D341Med (cell line): ENCODE measurements around the gene CDRT4.
"Not testable (repeated sequence)": the region's sequence is repeated elsewhere in the genome, so short reads cannot be mapped to it uniquely, and the experiment has no call there.

ENCODE experiments used
- DNase-seq: peaks from one replicate; pipeline ENCODE4 v3.0.0; 2012; ENCODE audit warnings: low spot score

Gene CDRT4

DNA sequence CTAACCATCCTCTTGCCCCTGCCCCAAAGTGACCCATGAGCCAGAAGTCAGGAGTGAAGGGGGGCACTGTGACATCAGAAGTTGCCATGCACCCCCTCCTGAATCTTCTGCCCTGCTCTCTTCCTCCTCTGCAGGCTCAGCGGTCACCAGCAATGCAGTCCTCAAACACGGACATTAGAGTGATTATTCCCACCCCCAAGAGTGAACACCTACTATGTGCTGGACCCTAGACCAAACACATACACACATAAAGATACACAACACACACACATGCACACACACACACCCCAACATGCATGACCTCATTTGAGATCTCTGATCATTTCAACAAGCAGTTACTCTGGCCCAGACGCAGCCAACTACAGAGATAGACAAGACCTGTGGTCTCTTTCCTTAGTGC, at the start of gene CDRT4:
TSS of gene CDRT4 (minus strand) at position 30 of the 400 bp plus-strand sequence. CDS start 27,383 bp downstream, outside the sequence.
- no peak for DNase-seq

- no peak for DNase-seq
Observed at GRCh38 chr17:15516150-15516549, 48.7 kb upstream of the CDRT4 start.

DNA sequence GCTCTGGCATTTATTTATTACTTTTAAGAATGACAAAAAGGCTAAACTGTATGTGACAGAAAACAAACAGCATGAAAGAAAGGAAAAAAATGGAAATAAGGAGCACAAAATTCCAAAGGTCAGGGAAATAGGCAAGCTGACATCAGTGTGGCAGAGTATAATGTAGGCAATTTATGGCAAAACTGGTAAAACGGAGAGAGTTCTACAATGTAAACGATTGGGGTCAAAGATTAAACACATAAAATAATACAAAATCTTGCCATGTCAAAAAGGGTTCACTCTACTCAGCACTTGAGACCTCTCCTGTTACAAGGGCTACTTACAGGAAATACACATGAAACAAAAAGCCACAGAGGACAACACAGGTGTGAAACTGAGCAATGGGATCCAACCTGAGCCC, 47.0 kb upstream of the CDRT4 start:
- DNase-seq: no peak

GRCh38 chr17:15513856-15514459, 46.5 kb upstream of the CDRT4 start:
- no peak for DNase-seq

DNA sequence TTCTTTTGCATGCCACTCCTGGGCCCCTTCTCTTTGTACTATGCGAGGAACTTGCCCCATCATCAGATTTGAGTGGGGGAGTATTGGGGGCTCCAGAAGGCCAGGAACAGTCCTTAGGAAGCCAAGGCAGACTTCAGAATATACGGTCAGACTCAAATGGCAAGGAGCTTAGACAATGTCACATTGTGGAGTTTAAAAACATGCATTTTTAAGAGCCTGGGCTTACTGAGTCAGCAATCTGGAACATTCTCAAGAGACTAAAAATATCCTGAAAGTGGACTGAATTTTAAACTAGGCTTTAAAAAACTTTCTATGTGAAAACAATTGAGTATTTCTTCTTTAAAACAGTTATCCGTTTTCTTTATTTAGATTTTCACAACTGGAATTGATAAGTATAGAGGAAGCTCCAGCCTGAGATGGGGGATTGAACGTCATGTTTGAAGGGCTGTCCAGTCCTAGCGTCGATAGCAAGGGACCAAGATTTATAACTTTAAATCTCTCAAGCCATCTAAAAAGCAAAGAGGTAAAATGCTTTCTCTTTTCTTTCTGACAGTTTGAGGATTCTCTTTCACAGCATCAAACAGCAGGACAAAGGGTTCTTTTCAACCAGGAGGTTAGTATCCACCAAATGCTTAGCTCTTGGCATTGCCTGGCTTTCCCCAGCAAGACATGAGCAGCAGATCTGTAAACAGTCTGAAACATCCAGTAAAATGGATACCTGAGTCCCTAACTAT, 45.8 kb upstream of the CDRT4 start:
- DNase-seq: no peak

DNA sequence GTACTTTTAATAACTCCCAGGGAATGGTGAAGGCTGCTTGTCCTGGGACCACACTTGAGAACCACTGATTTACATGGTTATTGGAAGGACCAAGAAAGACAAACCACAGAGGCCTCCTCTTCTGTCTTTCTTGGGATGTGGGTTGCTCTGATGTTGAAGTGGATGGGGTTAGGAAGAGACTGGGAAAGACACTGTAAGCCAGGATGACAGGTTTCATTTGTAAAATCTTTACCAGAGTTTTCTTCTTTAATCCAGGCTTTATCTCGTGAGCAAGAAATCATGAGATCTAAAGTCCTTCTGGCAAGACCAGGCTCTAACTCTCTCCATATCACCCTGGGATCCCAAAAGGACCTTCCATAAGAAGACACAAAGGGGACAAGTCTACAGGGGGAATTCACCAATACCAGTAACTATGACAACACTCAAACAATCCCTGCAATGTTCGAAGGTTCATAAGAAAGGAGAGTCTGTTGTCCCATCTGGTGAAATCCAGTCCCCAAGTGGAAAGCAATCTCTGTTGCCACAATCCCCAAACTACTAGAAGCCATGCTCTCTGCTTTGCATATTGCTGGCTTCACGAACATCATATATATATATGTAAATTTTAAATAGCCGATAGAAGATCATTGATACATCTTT, 44.8 kb upstream of the CDRT4 start:
- DNase-seq: no peak

- no peak for DNase-seq
Observed at GRCh38 chr17:15511142-15511541, 43.7 kb upstream of the CDRT4 start.

DNA sequence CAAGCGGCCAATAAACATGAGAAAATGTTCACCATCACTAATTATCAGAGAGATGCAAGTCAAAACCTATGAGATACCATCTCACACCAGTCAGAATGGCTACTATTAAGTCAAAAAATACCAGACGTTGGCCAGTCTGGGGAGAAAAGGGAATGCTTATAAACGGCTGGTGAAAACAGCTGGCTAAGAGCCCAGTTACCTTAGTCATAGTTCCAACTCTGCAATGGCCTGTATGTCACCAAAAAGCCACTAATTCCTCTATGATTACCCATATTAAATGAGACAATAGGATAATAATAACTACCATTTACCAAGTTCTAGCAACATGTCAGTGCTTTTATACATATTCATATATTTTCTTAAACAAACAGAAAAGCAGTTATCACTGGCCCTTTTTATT, 42.9 kb upstream of the CDRT4 start:
- DNase-seq: no peak

GRCh38 chr17:15509095-15509494, 41.7 kb upstream of the CDRT4 start:
- DNase-seq: no peak

- no peak for DNase-seq
Observed at GRCh38 chr17:15508466-15508865, 41.0 kb upstream of the CDRT4 start.

GRCh38 chr17:15507896-15508295, 40.5 kb upstream of the CDRT4 start:
- DNase-seq: no peak

- no peak for DNase-seq
Observed at GRCh38 chr17:15507001-15507400, 39.6 kb upstream of the CDRT4 start.

DNA sequence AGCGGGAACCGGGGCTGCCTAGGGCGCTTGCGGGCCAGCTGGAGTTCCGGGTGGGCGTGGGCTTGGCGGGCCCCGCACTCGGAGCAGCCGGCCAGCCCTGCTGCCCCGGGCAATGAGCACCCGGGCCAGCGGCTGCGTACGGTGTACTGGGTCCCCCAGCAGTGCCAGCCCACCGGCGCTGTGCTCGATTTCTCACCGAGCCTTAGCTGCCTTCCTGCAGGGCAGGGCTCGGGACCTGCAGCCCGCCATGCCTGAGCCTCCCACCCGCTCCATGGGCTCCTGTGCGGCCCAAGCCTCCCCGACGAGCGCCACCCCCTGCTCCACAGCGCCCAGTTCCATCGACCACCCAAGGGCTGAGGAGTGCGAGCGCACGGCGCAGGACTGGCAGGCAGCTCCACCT, 38.3 kb upstream of the CDRT4 start:
- DNase-seq: not testable (repeated sequence)

DNA sequence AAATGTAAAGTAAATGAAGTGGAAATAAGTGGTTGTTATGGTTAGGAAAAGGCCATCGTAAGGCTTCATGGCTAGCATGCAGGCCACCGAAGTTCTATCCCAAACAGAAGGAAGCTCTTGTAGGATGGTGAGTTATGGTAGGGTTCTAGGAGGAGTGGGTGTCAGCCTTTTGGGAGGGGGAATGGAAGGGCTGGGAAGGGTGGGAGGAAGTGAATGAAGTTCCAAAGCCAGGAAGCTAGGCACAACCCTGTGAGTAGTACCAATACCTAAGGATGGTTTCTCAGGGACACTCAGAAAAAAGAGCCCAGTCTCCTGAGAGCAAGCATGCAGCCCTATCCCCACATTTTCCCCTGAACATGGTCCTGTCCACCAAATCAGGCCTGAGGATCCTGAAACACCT, 36.3 kb upstream of the CDRT4 start:
- DNase-seq: no peak

- DNase-seq: peak; percentile 39
Observed at GRCh38 chr17:15502369-15503112, 35.1 kb upstream of the CDRT4 start.

DNA sequence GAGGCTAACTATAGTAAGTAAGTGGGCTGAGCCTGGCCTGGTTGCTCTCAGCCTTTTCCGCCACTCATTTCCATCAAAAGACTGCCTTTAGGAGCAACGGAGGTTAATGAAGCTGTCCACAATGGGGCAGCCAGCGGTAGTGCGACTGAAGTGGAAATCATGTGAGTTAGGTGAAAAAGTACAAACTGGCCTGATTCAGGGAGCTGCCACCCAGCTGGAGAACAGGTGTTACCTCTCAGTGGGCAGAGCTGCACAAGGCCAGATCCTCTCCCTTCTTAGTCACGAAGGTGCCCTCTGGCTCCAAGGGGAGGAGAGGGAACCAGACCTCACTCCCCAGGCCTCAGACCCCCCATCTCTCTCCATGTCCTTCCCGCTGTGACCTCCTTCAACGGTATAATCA, 34.4 kb upstream of the CDRT4 start:
- DNase-seq: no peak

- no peak for DNase-seq
Observed at GRCh38 chr17:15501282-15501681, 33.9 kb upstream of the CDRT4 start.

- DNase-seq: no peak
Observed at GRCh38 chr17:15498107-15498506, 30.7 kb upstream of the CDRT4 start.

- DNase-seq: no peak
Observed at GRCh38 chr17:15496735-15497670, 29.6 kb upstream of the CDRT4 start.

DNA sequence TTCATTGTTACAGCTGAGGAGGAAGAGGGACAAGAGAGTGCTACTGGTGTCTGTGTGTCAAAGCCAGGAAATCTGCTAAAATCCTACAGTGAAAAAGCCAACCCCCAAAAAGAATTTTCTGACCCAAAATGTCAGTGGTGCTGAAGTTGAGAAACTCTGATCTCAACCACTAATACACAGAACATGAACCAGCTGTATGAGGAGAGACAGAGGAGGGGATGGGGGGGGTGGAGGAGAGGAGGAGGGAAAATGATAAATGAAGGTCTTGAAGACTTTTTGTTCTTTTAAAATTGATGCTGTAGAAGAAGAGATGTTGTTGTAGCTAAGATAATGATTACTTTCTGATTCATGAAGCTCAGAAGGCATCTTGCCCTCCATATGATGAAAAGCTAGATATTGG, 27.4 kb upstream of the CDRT4 start:
- no peak for DNase-seq

- no peak for DNase-seq
Observed at GRCh38 chr17:15493693-15494035, 26.2 kb upstream of the CDRT4 start.
